GM12875 (cell line): ENCODE results near the gene GPS1.
A peak's percentile ranks its signal among the peaks of the same experiment; 100 is the strongest.

ENCODE experiments used
- H3K4me3 ChIP-seq: one replicate; pipeline ENCODE4 v1.5.1; 2011; ENCODE audit warnings: low read depth, low read length, control low read depth
- TF ChIP-seq, protein P1 (sequence below): IDR thresholded peaks from 2 replicates; pipeline ENCODE4 v1.5.1; 2011; ENCODE audit warnings: low read depth, mild to moderate bottlenecking, control low read depth, inconsistent platforms, low read length, moderate library complexity, borderline replicate concordance; ENCODE audit not compliant: insufficient read depth

Gene GPS1

GRCh38 chr17:82101301-82101715, 49.6 kb downstream of the GPS1 start:
- TF ChIP-seq, protein P1, sequence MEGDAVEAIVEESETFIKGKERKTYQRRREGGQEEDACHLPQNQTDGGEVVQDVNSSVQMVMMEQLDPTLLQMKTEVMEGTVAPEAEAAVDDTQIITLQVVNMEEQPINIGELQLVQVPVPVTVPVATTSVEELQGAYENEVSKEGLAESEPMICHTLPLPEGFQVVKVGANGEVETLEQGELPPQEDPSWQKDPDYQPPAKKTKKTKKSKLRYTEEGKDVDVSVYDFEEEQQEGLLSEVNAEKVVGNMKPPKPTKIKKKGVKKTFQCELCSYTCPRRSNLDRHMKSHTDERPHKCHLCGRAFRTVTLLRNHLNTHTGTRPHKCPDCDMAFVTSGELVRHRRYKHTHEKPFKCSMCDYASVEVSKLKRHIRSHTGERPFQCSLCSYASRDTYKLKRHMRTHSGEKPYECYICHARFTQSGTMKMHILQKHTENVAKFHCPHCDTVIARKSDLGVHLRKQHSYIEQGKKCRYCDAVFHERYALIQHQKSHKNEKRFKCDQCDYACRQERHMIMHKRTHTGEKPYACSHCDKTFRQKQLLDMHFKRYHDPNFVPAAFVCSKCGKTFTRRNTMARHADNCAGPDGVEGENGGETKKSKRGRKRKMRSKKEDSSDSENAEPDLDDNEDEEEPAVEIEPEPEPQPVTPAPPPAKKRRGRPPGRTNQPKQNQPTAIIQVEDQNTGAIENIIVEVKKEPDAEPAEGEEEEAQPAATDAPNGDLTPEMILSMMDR, result no peak
- H3K4me3 ChIP-seq, result no peak overlapping the region

- TF ChIP-seq, protein P1, result no peak
- no peak overlapping the region for H3K4me3 ChIP-seq
Observed at GRCh38 chr17:82101767-82102679, 50.3 kb downstream of the GPS1 start.

- TF ChIP-seq, protein P1, result no peak
- no peak overlapping the region for H3K4me3 ChIP-seq
Observed at GRCh38 chr17:82103553-82104451, 52.1 kb downstream of the GPS1 start.

GRCh38 chr17:82104797-82105416, 53.2 kb downstream of the GPS1 start:
- H3K4me3 ChIP-seq, result no peak overlapping the region
- TF ChIP-seq, protein P1, result no peak

GRCh38 chr17:82105417-82105881, 53.8 kb downstream of the GPS1 start:
- H3K4me3 ChIP-seq, result peak overlapping the region; percentile 52
- TF ChIP-seq, protein P1, result no peak

GRCh38 chr17:82105882-82106687, 54.4 kb downstream of the GPS1 start:
- TF ChIP-seq, protein P1, result peak; percentile 66
- peak overlapping the region; percentile 52 for H3K4me3 ChIP-seq
